ENCODE data around the gene PLPP3.
A peak's percentile ranks its signal among the peaks of the same experiment; 100 is the strongest.

Gene PLPP3

GRCh38 chr1:56526571-56527174 is 52.7 kb downstream of the PLPP3 start:
- Histone ChIP-seq H3K36me3 (ENCODE audit: control insufficient read depth in 2 of 2, insufficient read depth in 1 of 2, low read length in 2 of 2) (peaks cover 0 to 22% of the 10 kb centered on the region in 2 experiments; a peak in 1 of 3 replicates), H3K4me1 (ENCODE audit: control insufficient read depth, insufficient read depth, low read length) (peaks cover 34% of the 10 kb centered on the region), H3K4me3 (ENCODE audit: low read depth, low read length) (no peak overlapping the region), H3K9me3 (ENCODE audit: control insufficient read depth, insufficient read depth, low read depth, low read length) (no peaks in the 10 kb centered on the region), H3K27ac (ENCODE audit: extremely low read depth, low read depth, low read length) (no peak overlapping the region)
- ChIA-PET POLR2A (no interaction called here), CTCF (no interaction called here)
- TF ChIP-seq MZF1 (tag by site-specific recombination; IDR thresholded peaks at IDR 0.05; ENCODE audit: borderline replicate concordance), result 0 out of 2 replicates have a peak, but pooled peaks have one; percentile 32
- 0 out of 2 replicates have a peak, but pooled peaks have one; percentile 41 for TF ChIP-seq WT1 (tag by site-specific recombination; IDR thresholded peaks at IDR 0.05)
- no peak for TF ChIP-seq ZNF433 (tag by site-specific recombination; IDR thresholded peaks at IDR 0.05; ENCODE audit: low read depth)
- TF ChIP-seq ZSCAN16 (tag by site-specific recombination; IDR thresholded peaks at IDR 0.05), result peak; percentile 63; the same call in 1 of the 2 replicates
- TF ChIP-seq TCF7L2 (IDR thresholded peaks at IDR 0.05; ENCODE audit: borderline replicate concordance, low read depth, low read length), result no peak

- Histone ChIP-seq H3K4me1 (ENCODE audit: control insufficient read depth, insufficient read depth, low read length) (peaks cover 25% of the 10 kb centered on the region), H3K36me3 (ENCODE audit: control insufficient read depth in 2 of 2, insufficient read depth in 1 of 2, low read length in 2 of 2) (peaks cover 0 to 22% of the 10 kb centered on the region in 2 experiments; a peak in 1 of 3 replicates), H3K9me3 (ENCODE audit: control insufficient read depth, insufficient read depth, low read depth, low read length) (no peaks in the 10 kb centered on the region), H3K4me3 (ENCODE audit: low read depth, low read length) (no peak overlapping the region), H3K27ac (ENCODE audit: extremely low read depth, low read depth, low read length) (no peak overlapping the region)
- POLR2A ChIA-PET, result no interaction called here
- no peak for TF ChIP-seq ZNF112 (tag by site-specific recombination; IDR thresholded peaks at IDR 0.05)
- TF ChIP-seq YY1 (tag by site-specific recombination; IDR thresholded peaks at IDR 0.05), result no peak
- peak; percentile 57 for TF ChIP-seq ATF2 (tag by site-specific recombination; IDR thresholded peaks at IDR 0.05; ENCODE audit: low read depth)
- no peak for TF ChIP-seq ZNF292 (tag by site-specific recombination; IDR thresholded peaks at IDR 0.05; ENCODE audit: borderline replicate concordance, low read depth)
- CTCF ChIA-PET, result no interaction called here
Measured at GRCh38 chr1:56525489-56526041, 53.8 kb downstream of the PLPP3 start.

GRCh38 chr1:56524263-56524662 is 55.1 kb downstream of the PLPP3 start:
- ChIA-PET CTCF (no interaction called here), POLR2A (no interaction called here)
- Histone ChIP-seq H3K4me3 (ENCODE audit: low read depth, low read length) (no peak overlapping the region), H3K36me3 (ENCODE audit: control insufficient read depth in 2 of 2, insufficient read depth in 1 of 2, low read length in 2 of 2) (peaks cover 0 to 29% of the 10 kb centered on the region in 2 experiments; a peak in 1 of 3 replicates), H3K27ac (ENCODE audit: extremely low read depth, low read depth, low read length) (no peak overlapping the region), H3K9me3 (ENCODE audit: control insufficient read depth, insufficient read depth, low read depth, low read length) (no peaks in the 10 kb centered on the region), H3K4me1 (ENCODE audit: control insufficient read depth, insufficient read depth, low read length) (peaks cover 19% of the 10 kb centered on the region)
- no peak for TF ChIP-seq ZNF830 (tag by site-specific recombination; IDR thresholded peaks at IDR 0.05; ENCODE audit: low read depth)
- no peak for TF ChIP-seq ZNF518A (tag by site-specific recombination; conservative IDR thresholded peaks at IDR 0.05; ENCODE audit: low read depth)
- TF ChIP-seq ZBTB48 (tag by site-specific recombination; IDR thresholded peaks at IDR 0.05), result no peak
- no peak for TF ChIP-seq ZBTB7A (tag by site-specific recombination; IDR thresholded peaks at IDR 0.05; ENCODE audit: low read depth)
- TF ChIP-seq PRDM2 (tag by site-specific recombination; IDR thresholded peaks at IDR 0.05; ENCODE audit: borderline replicate concordance), result no peak
- TF ChIP-seq PRDM1 (tag by site-specific recombination; IDR thresholded peaks at IDR 0.05), result no peak
- TF ChIP-seq PRDM6 (tag by site-specific recombination; IDR thresholded peaks at IDR 0.05), result no peak

All from HEK293 (cell line).